ENCODE measurements around the gene MRTFA. TPM values are rescaled to one million over a fixed set of nuclear protein-coding genes. Genes with fewer than 3 reads are reported as not detected.
"Not testable (repeated sequence)": the region's sequence is repeated elsewhere in the genome, so short reads cannot be mapped to it uniquely, and the experiment has no call there.

MRTFA gene
- total RNA-seq, 2 donors from 2014 or later = 70.1 to 71.5 TPM

- ATAC-seq = no peak
- Mint-ChIP-seq H3K36me3 (ENCODE audit: low read depth) (peaks cover 3% of the 10 kb centered on the region), H3K4me1 (peaks cover 10% of the 10 kb centered on the region), H3K27ac (no peak overlapping the region), H3K27me3 (no peaks in the 10 kb centered on the region), H3K4me3 (no peak overlapping the region)
- H3K9me3 ChIP-seq (ENCODE audit: control insufficient read depth, low read length, poor library complexity, severe bottlenecking) = no peaks in the 10 kb centered on the region
- DNase-seq = no peak
Observed at GRCh38 chr22:40571887-40572286, 64.6 kb downstream of the MRTFA start.

- no peak for ATAC-seq
- DNase-seq = no peak
- no peaks in the 10 kb centered on the region for H3K9me3 ChIP-seq (ENCODE audit: control insufficient read depth, low read length, poor library complexity, severe bottlenecking)
- Mint-ChIP-seq H3K4me1 (peaks cover 20% of the 10 kb centered on the region), H3K4me3 (no peak overlapping the region), H3K36me3 (ENCODE audit: low read depth) (peaks cover 9% of the 10 kb centered on the region), H3K27me3 (no peaks in the 10 kb centered on the region), H3K27ac (no peak overlapping the region)
Observed at GRCh38 chr22:40567626-40568328, 68.7 kb downstream of the MRTFA start.

GRCh38 chr22:40567106-40567505, 69.4 kb downstream of the MRTFA start:
- DNase-seq (no peak), ATAC-seq (no peak)
- H3K27me3 Mint-ChIP-seq = no peaks in the 10 kb centered on the region
- peaks cover 20% of the 10 kb centered on the region for H3K4me1 Mint-ChIP-seq
- no peak overlapping the region for H3K27ac Mint-ChIP-seq
- no peaks in the 10 kb centered on the region for H3K9me3 ChIP-seq (ENCODE audit: control insufficient read depth, low read length, poor library complexity, severe bottlenecking)
- H3K36me3 Mint-ChIP-seq (ENCODE audit: low read depth) = peaks cover 9% of the 10 kb centered on the region
- no peak overlapping the region for H3K4me3 Mint-ChIP-seq

- no peak overlapping the region for H3K4me3 Mint-ChIP-seq
- H3K27ac Mint-ChIP-seq = no peak overlapping the region
- DNase-seq (no peak), ATAC-seq (no peak)
- H3K36me3 Mint-ChIP-seq (ENCODE audit: low read depth) = peaks cover 4% of the 10 kb centered on the region
- H3K4me1 Mint-ChIP-seq = peaks cover 19% of the 10 kb centered on the region
- no peaks in the 10 kb centered on the region for H3K9me3 ChIP-seq (ENCODE audit: control insufficient read depth, low read length, poor library complexity, severe bottlenecking)
- H3K27me3 Mint-ChIP-seq = no peaks in the 10 kb centered on the region
Observed at GRCh38 chr22:40560994-40561515, 75.5 kb downstream of the MRTFA start.

GRCh38 chr22:40560551-40560950, 76.0 kb downstream of the MRTFA start:
- no peak for DNase-seq
- peaks cover 20% of the 10 kb centered on the region for H3K4me1 Mint-ChIP-seq
- H3K36me3 Mint-ChIP-seq (ENCODE audit: low read depth) = peaks cover 4% of the 10 kb centered on the region
- H3K27me3 Mint-ChIP-seq = no peaks in the 10 kb centered on the region
- no peak overlapping the region for H3K4me3 Mint-ChIP-seq
- no peak overlapping the region for H3K27ac Mint-ChIP-seq
- ATAC-seq = no peak
- H3K9me3 ChIP-seq (ENCODE audit: control insufficient read depth, low read length, poor library complexity, severe bottlenecking) = no peaks in the 10 kb centered on the region

- H3K36me3 Mint-ChIP-seq (ENCODE audit: low read depth) = no peaks in the 10 kb centered on the region
- no peak overlapping the region for H3K4me3 Mint-ChIP-seq
- no peaks in the 10 kb centered on the region for H3K27me3 Mint-ChIP-seq
- ATAC-seq (no peak), DNase-seq (no peak)
- peaks cover 19% of the 10 kb centered on the region for H3K4me1 Mint-ChIP-seq
- H3K9me3 ChIP-seq (ENCODE audit: control insufficient read depth, low read length, poor library complexity, severe bottlenecking) = no peaks in the 10 kb centered on the region
- no peak overlapping the region for H3K27ac Mint-ChIP-seq
Observed at GRCh38 chr22:40557972-40558371, 78.5 kb downstream of the MRTFA start.

GRCh38 chr22:40556641-40557040, 79.9 kb downstream of the MRTFA start:
- no peak overlapping the region for H3K27ac Mint-ChIP-seq
- no peaks in the 10 kb centered on the region for H3K9me3 ChIP-seq (ENCODE audit: control insufficient read depth, low read length, poor library complexity, severe bottlenecking)
- peaks cover 3% of the 10 kb centered on the region for H3K36me3 Mint-ChIP-seq (ENCODE audit: low read depth)
- H3K4me3 Mint-ChIP-seq = no peak overlapping the region
- DNase-seq (no peak), ATAC-seq (no peak)
- H3K27me3 Mint-ChIP-seq = no peaks in the 10 kb centered on the region
- H3K4me1 Mint-ChIP-seq = peaks cover 19% of the 10 kb centered on the region

- H3K4me1 Mint-ChIP-seq = peaks cover 16% of the 10 kb centered on the region
- ATAC-seq; H3K4me3 Mint-ChIP-seq; H3K9me3 ChIP-seq (ENCODE audit: control insufficient read depth, low read length, poor library complexity, severe bottlenecking); H3K27me3 Mint-ChIP-seq; H3K36me3 Mint-ChIP-seq (ENCODE audit: low read depth); DNase-seq; H3K27ac Mint-ChIP-seq: not testable (repeated sequence)
Observed at GRCh38 chr22:40554023-40554422, 82.5 kb downstream of the MRTFA start.

- no peak overlapping the region for H3K27ac Mint-ChIP-seq
- peaks cover 3% of the 10 kb centered on the region for H3K36me3 Mint-ChIP-seq (ENCODE audit: low read depth)
- ATAC-seq (no peak), DNase-seq (no peak)
- H3K9me3 ChIP-seq (ENCODE audit: control insufficient read depth, low read length, poor library complexity, severe bottlenecking) = no peaks in the 10 kb centered on the region
- H3K4me3 Mint-ChIP-seq = no peak overlapping the region
- H3K27me3 Mint-ChIP-seq = no peaks in the 10 kb centered on the region
- H3K4me1 Mint-ChIP-seq = peaks cover 16% of the 10 kb centered on the region
Observed at GRCh38 chr22:40553014-40553554, 83.4 kb downstream of the MRTFA start.

- peaks cover 3% of the 10 kb centered on the region for H3K36me3 Mint-ChIP-seq (ENCODE audit: low read depth)
- H3K27me3 Mint-ChIP-seq = no peaks in the 10 kb centered on the region
- H3K9me3 ChIP-seq (ENCODE audit: control insufficient read depth, low read length, poor library complexity, severe bottlenecking) = no peaks in the 10 kb centered on the region
- H3K4me1 Mint-ChIP-seq = peaks cover 19% of the 10 kb centered on the region
- DNase-seq = no peak
- no peak for ATAC-seq
- H3K27ac Mint-ChIP-seq = no peak overlapping the region
- no peak overlapping the region for H3K4me3 Mint-ChIP-seq
Observed at GRCh38 chr22:40552070-40552469, 84.4 kb downstream of the MRTFA start.

GRCh38 chr22:40547729-40548143, 88.8 kb downstream of the MRTFA start:
- no peaks in the 10 kb centered on the region for H3K9me3 ChIP-seq (ENCODE audit: control insufficient read depth, low read length, poor library complexity, severe bottlenecking)
- Mint-ChIP-seq H3K27me3 (no peaks in the 10 kb centered on the region), H3K36me3 (ENCODE audit: low read depth) (peaks cover 6% of the 10 kb centered on the region), H3K4me3 (no peak overlapping the region), H3K4me1 (peaks cover 17% of the 10 kb centered on the region), H3K27ac (peak overlapping the region; percentile 85)
- ATAC-seq (no peak), DNase-seq (no peak)

GRCh38 chr22:40544758-40545157, 91.8 kb downstream of the MRTFA start:
- Mint-ChIP-seq H3K27me3 (no peaks in the 10 kb centered on the region), H3K27ac (no peak overlapping the region), H3K4me3 (no peak overlapping the region), H3K4me1 (peaks cover 25% of the 10 kb centered on the region), H3K36me3 (ENCODE audit: low read depth) (peaks cover 3% of the 10 kb centered on the region)
- H3K9me3 ChIP-seq (ENCODE audit: control insufficient read depth, low read length, poor library complexity, severe bottlenecking) = no peaks in the 10 kb centered on the region
- ATAC-seq = no peak
- DNase-seq = no peak

- H3K9me3 ChIP-seq (ENCODE audit: control insufficient read depth, low read length, poor library complexity, severe bottlenecking) = no peaks in the 10 kb centered on the region
- no peaks in the 10 kb centered on the region for H3K27me3 Mint-ChIP-seq
- peak overlapping the region; percentile 57 for H3K27ac Mint-ChIP-seq
- H3K36me3 Mint-ChIP-seq (ENCODE audit: low read depth) = peaks cover 3% of the 10 kb centered on the region
- H3K4me3 Mint-ChIP-seq = no peak overlapping the region
- ATAC-seq = no peak
- no peak for DNase-seq
- peaks cover 21% of the 10 kb centered on the region for H3K4me1 Mint-ChIP-seq
Observed at GRCh38 chr22:40542821-40543540, 93.5 kb downstream of the MRTFA start.
